Endometrial microvascular endothelial cells (primary cell): ENCODE data around the gene ZC3H12C. TPM values are rescaled to one million over a fixed set of nuclear protein-coding genes. Genes with fewer than 3 reads are reported as not detected.

Experiments used
- in situ Hi-C: cut with HindIII; loops from 2 replicates; pipeline ENCODE4 v1.10.0; 2017; ENCODE audit warnings: low sequenced_read_pairs, low pct_unique_long_range_greater_than_20kb; ENCODE audit errors: inconsistent ontology term
- total RNA-seq: library from RNA; depleted of rRNA; stranded (reverse); fragments of >200 nt; gene quantifications from one replicate; pipeline ENCODE4 v1.2.3, GENCODE V29; 2015; ENCODE audit errors: inconsistent ontology term

Gene ZC3H12C
- total RNA-seq, 1 donor from 2014 or later, result 8.2 TPM

GRCh38 chr11:110093407-110094297, 460 bp downstream of the ZC3H12C start:
- in situ Hi-C loops, result no loop called here

- in situ Hi-C loops, result no loop called here
Measured at GRCh38 chr11:110094298-110095285, 1.4 kb downstream of the ZC3H12C start.

- in situ Hi-C loops, result no loop called here
Measured at GRCh38 chr11:110095554-110095953, 2.4 kb downstream of the ZC3H12C start.

- in situ Hi-C loops, result no loop called here
Measured at GRCh38 chr11:110096496-110096895, 3.3 kb downstream of the ZC3H12C start.

- in situ Hi-C loops, result no loop called here
Measured at GRCh38 chr11:110097459-110098012, 4.3 kb downstream of the ZC3H12C start.

- in situ Hi-C loops, result no loop called here
Measured at GRCh38 chr11:110098645-110099044, 5.5 kb downstream of the ZC3H12C start.

GRCh38 chr11:110100476-110101240, 7.5 kb downstream of the ZC3H12C start:
- in situ Hi-C loops, result no loop called here

GRCh38 chr11:110106713-110107274, 13.6 kb downstream of the ZC3H12C start:
- in situ Hi-C loops, result no loop called here

- in situ Hi-C loops, result no loop called here
Measured at GRCh38 chr11:110110854-110111253, 17.7 kb downstream of the ZC3H12C start.

- in situ Hi-C loops, result no loop called here
Measured at GRCh38 chr11:110112457-110112856, 19.3 kb downstream of the ZC3H12C start.

- in situ Hi-C loops, result no loop called here
Measured at GRCh38 chr11:110113505-110113904, 20.3 kb downstream of the ZC3H12C start.

GRCh38 chr11:110113973-110114372, 20.8 kb downstream of the ZC3H12C start:
- in situ Hi-C loops, result no loop called here

- in situ Hi-C loops, result no loop called here
Measured at GRCh38 chr11:110119317-110119716, 26.1 kb downstream of the ZC3H12C start.

- in situ Hi-C loops, result no loop called here
Measured at GRCh38 chr11:110121204-110121603, 28.0 kb downstream of the ZC3H12C start.

- in situ Hi-C loops, result no loop called here
Measured at GRCh38 chr11:110123003-110123402, 29.8 kb downstream of the ZC3H12C start.

GRCh38 chr11:110124605-110125004, 31.4 kb downstream of the ZC3H12C start:
- in situ Hi-C loops, result no loop called here

- in situ Hi-C loops, result no loop called here
Measured at GRCh38 chr11:110125632-110126031, 32.4 kb downstream of the ZC3H12C start.

GRCh38 chr11:110126936-110127335, 33.7 kb downstream of the ZC3H12C start:
- in situ Hi-C loops, result no loop called here
